HepG2 (cell line): ENCODE data around the gene MARCO. TPM values are rescaled to one million over a fixed set of nuclear protein-coding genes. Genes with fewer than 3 reads are reported as not detected.

Experiments used
- ATAC-seq: fragments of 200-7000 bp; cut with Tn5 transposase; 3 replicates; pipeline ENCODE4 v1.9.1; 2020; ENCODE audit warnings: mild to moderate bottlenecking, moderate library complexity
- BruUV-seq: library from RNA; stranded (reverse); fragments of 400-500 nt; replicated peaks from 2 replicates; lab custom pipeline; 2021; lab: Mats Ljungman, UMichigan
- CTCF ChIA-PET: fragments of 300-600 bp; formaldehyde crosslinking; extraction: SDS; loops from one replicate; lab custom pipeline; 2021; ENCODE audit warnings: low total read pairs, inconsistent platforms, low intra/inter-chr PET ratio; lab: Yijun Ruan, JAX
- POLR2A ChIA-PET: fragments of 350-600 bp; sonication (Branson Sonifier 250); formaldehyde crosslinking; loops from one replicate; lab custom pipeline; 2020; ENCODE audit warnings: antibody characterized with exemption, inconsistent platforms; lab: Yijun Ruan, JAX
- DNase-seq: peaks from one replicate; pipeline ENCODE4 v3.0.0-alpha.2; 2015; ENCODE audit warnings: low spot score
- FAIRE-seq: peaks from 3 replicates; lab custom pipeline; 2011; peaks lifted over from hg19 to GRCh38; lab: Jason Lieb, UNC
- H2AFZ ChIP-seq: one replicate; pipeline ENCODE4 v1.6.1; 2011; ENCODE audit warnings: low read length, inconsistent platforms
- H3K27ac ChIP-seq: fragments of 300-600 bp; 3 replicates; pipeline ENCODE4 v1.8.0; 2011; ENCODE audit warnings: mixed run types, mild to moderate bottlenecking, mixed read lengths, low read length, inconsistent platforms; ENCODE audit not compliant: insufficient read depth; ENCODE audit errors: extremely low read length
- H3K27me3 ChIP-seq, 2 experiments: fragments of 200-600 bp in 1 of 2; 2 replicates in 1 of 2; 3 replicates in 1 of 2; pipeline versions ENCODE4 v1.6.0 to v1.8.0; 2011; ENCODE audit warnings: low read length in 2 of 2, mild to moderate bottlenecking in 2 of 2, moderate library complexity in 2 of 2, inconsistent platforms in 1 of 2; ENCODE audit not compliant: insufficient read depth in 2 of 2, control insufficient read depth in 1 of 2
- H3K36me3 ChIP-seq, 2 experiments: fragments of 200-600 bp in 1 of 2; replicated peaks in 1 of 2; 2 replicates in 1 of 2; 3 replicates in 1 of 2; pipeline versions ENCODE4 v1.5.1 to v1.8.0; 2011; ENCODE audit warnings: low read length in 2 of 2, inconsistent platforms in 1 of 2; ENCODE audit not compliant: insufficient read depth in 2 of 2, control insufficient read depth in 1 of 2
- H3K4me1 ChIP-seq: 2 replicates; pipeline ENCODE4 v1.5.1; 2012; ENCODE audit warnings: low read length, inconsistent platforms; ENCODE audit not compliant: insufficient read depth
- H3K4me2 ChIP-seq: 2 replicates; pipeline ENCODE4 v1.6.0; 2011; ENCODE audit warnings: low read depth, low read length, inconsistent platforms
- H3K4me3 ChIP-seq, 3 experiments: fragments of 200-600 bp in 1 of 3; sonication (generic), shearing (Covaris generic) in 1 of 3; replicated peaks in 1 of 3; 2 replicates each; pipeline ENCODE4 v1.5.1; 2011 to 2016; ENCODE audit warnings: low read length in 3 of 3, inconsistent platforms in 2 of 3, low read depth in 2 of 3, mild to moderate bottlenecking in 2 of 3, control low read depth in 1 of 3, mixed read lengths in 1 of 3; ENCODE audit not compliant: insufficient read depth in 1 of 3
- H3K79me2 ChIP-seq: one replicate; pipeline ENCODE4 v1.6.1; 2011; ENCODE audit warnings: low read length, inconsistent platforms; ENCODE audit not compliant: insufficient read depth
- H3K9ac ChIP-seq: 2 replicates; pipeline ENCODE4 v1.6.0; 2011; ENCODE audit warnings: mild to moderate bottlenecking, low read depth, low read length, inconsistent platforms; ENCODE audit not compliant: insufficient read depth
- H3K9me3 ChIP-seq: 2 replicates; pipeline ENCODE4 v1.5.1; 2012; ENCODE audit warnings: mild to moderate bottlenecking, low read length
- H4K20me1 ChIP-seq: 2 replicates; pipeline ENCODE4 v1.6.0; 2011; ENCODE audit warnings: inconsistent platforms, mild to moderate bottlenecking, low read length, moderate library complexity; ENCODE audit not compliant: insufficient read depth
- HMG20A ChIP-seq: IDR thresholded peaks from 2 replicates; pipeline ENCODE4 v1.6.1; 2016; ENCODE audit warnings: borderline replicate concordance
- IKZF1 ChIP-seq: fragments of 450-650 bp; IDR thresholded peaks from 2 replicates; pipeline ENCODE4 v1.7.1; 2016
- RAD51 ChIP-seq: fragments of 450-650 bp; IDR thresholded peaks from 2 replicates; pipeline ENCODE4 v1.6.1; 2016; ENCODE audit warnings: borderline replicate concordance
- RBM39 ChIP-seq: fragments of 200-400 bp; formaldehyde crosslinking; IDR thresholded peaks from one replicate; pipeline ENCODE4 v1.6.1; 2018; ENCODE audit warnings: antibody characterized with exemption, mild to moderate bottlenecking, low read depth, low read length; ENCODE audit not compliant: poor library complexity, severe bottlenecking
- RFXAP ChIP-seq: sonication (generic); formaldehyde crosslinking; IDR thresholded peaks from 2 replicates; pipeline ENCODE4 v1.4.0; 2020; ENCODE audit warnings: missing genetic modification reagents, borderline replicate concordance
- ZIK1 ChIP-seq: sonication (generic); formaldehyde crosslinking; IDR thresholded peaks from 2 replicates; pipeline ENCODE4 v1.5.0; 2020; ENCODE audit warnings: mild to moderate bottlenecking, low read depth, missing genetic modification reagents, borderline replicate concordance
- ZNF138 ChIP-seq: sonication (generic); formaldehyde crosslinking; IDR thresholded peaks from 2 replicates; pipeline ENCODE4 v1.5.0; 2020; ENCODE audit warnings: mild to moderate bottlenecking, low read depth, missing genetic modification reagents
- ZNF678 ChIP-seq: sonication (generic); formaldehyde crosslinking; IDR thresholded peaks from 2 replicates; pipeline ENCODE4 v1.4.0; 2020; ENCODE audit warnings: mild to moderate bottlenecking, missing genetic modification reagents
- ZNF720 ChIP-seq: sonication (generic); formaldehyde crosslinking; IDR thresholded peaks from 2 replicates; pipeline ENCODE4 v1.4.0; 2020; ENCODE audit warnings: missing genetic modification reagents
- ZNF772 ChIP-seq: sonication (generic); formaldehyde crosslinking; IDR thresholded peaks from 2 replicates; pipeline ENCODE4 v1.5.0; 2020; ENCODE audit warnings: mild to moderate bottlenecking, missing genetic modification reagents
- ZSCAN31 ChIP-seq: sonication (generic); formaldehyde crosslinking; IDR thresholded peaks from 2 replicates; pipeline ENCODE4 v1.5.0; 2020; ENCODE audit warnings: low read depth, mild to moderate bottlenecking, missing genetic modification reagents
- ZSCAN9 ChIP-seq: IDR thresholded peaks from 2 replicates; pipeline ENCODE4 v1.6.1; 2016; ENCODE audit warnings: borderline replicate concordance
- WGBS: methylation state at CpG from one replicate; pipeline ENCODE4 v1.1.6; 2017; ENCODE audit warnings: low lambda C conversion rate; 5-methylcytosine and 5-hydroxymethylcytosine counted together
- in situ Hi-C: cut with HindIII; loops from 2 replicates; pipeline ENCODE4 v1.10.0; 2017; ENCODE audit warnings: low pct_unique_long_range_greater_than_20kb; ENCODE audit not compliant: extremely low pct_ligation_motif_present
- intact Hi-C: fragments of 100-400 bp; cut with micrococcal nuclease; formaldehyde crosslinking; loops from one replicate; pipeline ENCODE4 v1.10.0; 2022; ENCODE audit not compliant: unreplicated experiment
- polyA plus RNA-seq, 8 experiments: library from polyadenylated mRNA; depleted of rRNA in 3 of 8; stranded (reverse) in 7 of 8; unstranded in 1 of 8; fragments of >200 nt; fragmentation: Illumina TruSeq in 4 of 8; extraction: Trizol in 4 of 8; gene quantifications; 2 replicates each; pipeline versions ENCODE4 v1.2.1 to v1.2.3, GENCODE V29; 2011 to 2016; ENCODE audit warnings: low read depth in 4 of 8, missing spikeins in 1 of 8, mixed read lengths in 1 of 8; ENCODE audit not compliant: insufficient read depth in 1 of 8
- total RNA-seq, 5 experiments: library from RNA; depleted of rRNA; stranded (reverse); fragments of >200 nt; fragmentation: Illumina TruSeq; extraction: Trizol; gene quantifications; 2 replicates each; pipeline ENCODE4 v1.2.3, GENCODE V29; 2016; ENCODE audit warnings: low read depth in 1 of 5
- TF ChIP-seq, protein P1 (sequence below): fragments of 450-650 bp; IDR thresholded peaks from 2 replicates; pipeline ENCODE4 v1.6.1; 2017
- TF ChIP-seq, protein P2 (sequence below): sonication (generic); formaldehyde crosslinking; IDR thresholded peaks from 2 replicates; pipeline ENCODE4 v1.4.0; 2020; ENCODE audit warnings: missing genetic modification reagents
- TF ChIP-seq, protein P3 (sequence below): IDR thresholded peaks from 2 replicates; pipeline ENCODE4 v1.6.1; 2018; ENCODE audit warnings: missing genetic modification reagents
- TF ChIP-seq, protein P4 (sequence below): sonication (generic); formaldehyde crosslinking; IDR thresholded peaks from 2 replicates; pipeline ENCODE4 v1.8.0; 2022; ENCODE audit warnings: mild to moderate bottlenecking, missing genetic modification reagents, moderate library complexity

MARCO gene
- total and polyA plus RNA-seq, 2 of the 13 experiments (the other 11 are each of a cell fraction or from before 2014, with no cell fraction given), result not detected

DNA sequence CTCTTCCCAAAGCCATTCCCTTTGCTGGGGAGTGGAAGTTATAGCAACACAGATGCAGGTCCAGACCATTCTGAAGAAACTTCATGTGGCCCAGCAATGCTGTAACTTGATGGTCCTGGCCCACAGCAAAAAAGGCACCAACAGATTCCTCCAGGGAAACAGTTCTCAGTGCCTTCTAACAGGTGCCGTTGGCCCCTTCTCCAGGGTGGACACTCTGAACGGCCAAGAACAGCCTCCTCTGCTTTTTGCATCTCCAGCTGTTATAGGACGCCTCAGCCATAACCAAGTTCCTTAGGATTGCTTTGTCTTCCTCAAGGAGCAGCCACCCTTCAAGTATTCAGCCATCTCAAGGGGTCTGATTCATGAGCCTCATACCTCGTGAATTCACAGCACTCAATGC, 38.0 kb downstream of the MARCO start:
- Histone ChIP-seq H3K79me2 (no peaks in the 10 kb centered on the region), H3K4me2 (no peak overlapping the region), H3K4me3 (no peak overlapping the region), H2AFZ (no peak overlapping the region), H3K36me3 (no peaks in the 10 kb centered on the region), H3K9ac (no peak overlapping the region), H3K9me3 (no peaks in the 10 kb centered on the region), H3K27ac (no peak overlapping the region), H4K20me1 (no peaks in the 10 kb centered on the region), H3K4me1 (no peaks in the 10 kb centered on the region), H3K27me3 (peaks cover 0 to 14% of the 10 kb centered on the region in 2 experiments; a peak in 1 of 5 replicates)
- no peak for DNase-seq
- 4% methylated on average over 4 of the region's 4 CpGs for WGBS
- no peak for ATAC-seq
- FAIRE-seq, result no peak
- CTCF ChIA-PET, result no interaction called here
- intact Hi-C loops (no loop called here), in situ Hi-C loops (no loop called here)
- no peak for TF ChIP-seq ZNF772 (CRISPR knock-in tag)
- no peak for TF ChIP-seq RAD51
- TF ChIP-seq HMG20A, result no peak
- TF ChIP-seq ZNF720 (CRISPR knock-in tag), result no peak
- no peak for TF ChIP-seq ZSCAN9 (CRISPR knock-in tag)
- TF ChIP-seq, protein P1, sequence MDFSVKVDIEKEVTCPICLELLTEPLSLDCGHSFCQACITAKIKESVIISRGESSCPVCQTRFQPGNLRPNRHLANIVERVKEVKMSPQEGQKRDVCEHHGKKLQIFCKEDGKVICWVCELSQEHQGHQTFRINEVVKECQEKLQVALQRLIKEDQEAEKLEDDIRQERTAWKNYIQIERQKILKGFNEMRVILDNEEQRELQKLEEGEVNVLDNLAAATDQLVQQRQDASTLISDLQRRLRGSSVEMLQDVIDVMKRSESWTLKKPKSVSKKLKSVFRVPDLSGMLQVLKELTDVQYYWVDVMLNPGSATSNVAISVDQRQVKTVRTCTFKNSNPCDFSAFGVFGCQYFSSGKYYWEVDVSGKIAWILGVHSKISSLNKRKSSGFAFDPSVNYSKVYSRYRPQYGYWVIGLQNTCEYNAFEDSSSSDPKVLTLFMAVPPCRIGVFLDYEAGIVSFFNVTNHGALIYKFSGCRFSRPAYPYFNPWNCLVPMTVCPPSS, result no peak
- TF ChIP-seq, protein P2, sequence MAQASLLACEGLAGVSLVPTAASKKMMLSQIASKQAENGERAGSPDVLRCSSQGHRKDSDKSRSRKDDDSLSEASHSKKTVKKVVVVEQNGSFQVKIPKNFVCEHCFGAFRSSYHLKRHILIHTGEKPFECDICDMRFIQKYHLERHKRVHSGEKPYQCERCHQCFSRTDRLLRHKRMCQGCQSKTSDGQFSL (CRISPR knock-in tag), result no peak
- TF ChIP-seq, protein P3, sequence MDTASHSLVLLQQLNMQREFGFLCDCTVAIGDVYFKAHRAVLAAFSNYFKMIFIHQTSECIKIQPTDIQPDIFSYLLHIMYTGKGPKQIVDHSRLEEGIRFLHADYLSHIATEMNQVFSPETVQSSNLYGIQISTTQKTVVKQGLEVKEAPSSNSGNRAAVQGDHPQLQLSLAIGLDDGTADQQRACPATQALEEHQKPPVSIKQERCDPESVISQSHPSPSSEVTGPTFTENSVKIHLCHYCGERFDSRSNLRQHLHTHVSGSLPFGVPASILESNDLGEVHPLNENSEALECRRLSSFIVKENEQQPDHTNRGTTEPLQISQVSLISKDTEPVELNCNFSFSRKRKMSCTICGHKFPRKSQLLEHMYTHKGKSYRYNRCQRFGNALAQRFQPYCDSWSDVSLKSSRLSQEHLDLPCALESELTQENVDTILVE (CRISPR knock-in tag), result no peak
- no peak for TF ChIP-seq RBM39
- no peak for TF ChIP-seq ZSCAN31 (CRISPR knock-in tag)
- no peak for TF ChIP-seq RFXAP (CRISPR knock-in tag)
- TF ChIP-seq ZNF138, result no peak
- no peak for TF ChIP-seq ZIK1 (CRISPR knock-in tag)
- no peak for TF ChIP-seq ZNF678 (CRISPR knock-in tag)
- TF ChIP-seq, protein P4, sequence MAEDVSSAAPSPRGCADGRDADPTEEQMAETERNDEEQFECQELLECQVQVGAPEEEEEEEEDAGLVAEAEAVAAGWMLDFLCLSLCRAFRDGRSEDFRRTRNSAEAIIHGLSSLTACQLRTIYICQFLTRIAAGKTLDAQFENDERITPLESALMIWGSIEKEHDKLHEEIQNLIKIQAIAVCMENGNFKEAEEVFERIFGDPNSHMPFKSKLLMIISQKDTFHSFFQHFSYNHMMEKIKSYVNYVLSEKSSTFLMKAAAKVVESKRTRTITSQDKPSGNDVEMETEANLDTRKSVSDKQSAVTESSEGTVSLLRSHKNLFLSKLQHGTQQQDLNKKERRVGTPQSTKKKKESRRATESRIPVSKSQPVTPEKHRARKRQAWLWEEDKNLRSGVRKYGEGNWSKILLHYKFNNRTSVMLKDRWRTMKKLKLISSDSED (CRISPR knock-in tag), result no peak
- no peak for TF ChIP-seq IKZF1
- no TSS peak for BruUV-seq
- POLR2A ChIA-PET, result no interaction called here
